ENCODE results near the gene RAET1E. TPM values are rescaled to one million over a fixed set of nuclear protein-coding genes. Genes with fewer than 3 reads are reported as not detected.

Gene RAET1E
- total and polyA plus RNA-seq, 9 of the 15 experiments (the other 6 are each of a cell fraction or from before 2014, with no cell fraction given): not detected

DNA sequence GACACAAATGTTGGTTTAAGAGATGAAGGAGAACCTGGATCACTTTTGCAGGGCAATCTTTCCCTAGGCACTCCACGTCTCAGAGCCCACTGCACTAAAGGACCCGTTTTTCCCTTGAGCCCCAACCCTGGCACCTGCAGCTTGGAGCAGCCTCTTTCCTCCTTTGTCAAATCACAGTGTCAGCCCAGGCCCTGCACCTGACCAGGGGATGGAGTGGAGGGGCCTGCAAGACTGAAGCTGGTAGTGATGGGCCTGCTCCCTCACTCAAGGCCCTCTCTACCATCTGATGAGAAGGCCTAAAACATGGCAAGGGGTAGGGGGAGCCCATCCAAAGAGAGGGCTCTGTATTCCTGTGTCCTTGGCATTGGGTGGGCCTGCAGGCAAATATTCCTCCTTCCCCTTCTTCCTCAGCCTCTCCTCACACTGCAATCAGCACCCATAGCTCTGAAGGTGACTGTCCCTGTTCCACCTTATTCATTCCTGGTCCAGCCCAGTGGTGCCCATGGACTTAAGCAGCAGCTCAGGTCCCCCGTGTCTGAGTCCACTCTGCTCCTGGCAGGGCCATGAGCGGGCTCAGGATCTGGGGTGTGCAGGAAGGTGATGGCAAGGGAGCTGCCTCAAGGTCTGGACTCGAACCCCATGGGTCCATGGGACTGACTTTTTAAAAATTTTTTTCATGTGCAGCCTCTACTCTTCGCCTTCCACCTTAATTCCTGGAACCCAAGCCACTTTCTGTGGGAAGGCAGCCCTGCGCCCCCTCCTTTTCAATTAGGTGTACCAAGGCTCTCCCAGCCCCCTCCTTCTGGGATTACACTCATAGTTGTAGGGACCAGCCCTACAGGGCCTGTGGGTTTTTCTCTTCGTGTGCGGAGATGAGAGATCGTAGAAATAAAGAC lies 18.3 kb upstream of the RAET1E start:
- in situ Hi-C loops (cut with MboI) (loop anchor here (25.0 kb wide), 1 partner anchor 879 kb away; no protein-coding TSS in a partner anchor), intact Hi-C loops (cut with micrococcal nuclease) (no loop called here)
- no peak for FAIRE-seq

More for the DNA sequence above, 18.3 kb upstream of the RAET1E start:
- Histone ChIP-seq H3K36me3 (ENCODE audit: control insufficient read depth, insufficient read depth, low read length) (no peaks in the 10 kb centered on the region), H3K4me1 (replicated peaks in 1 of 2; ENCODE audit: control insufficient read depth in 2 of 2, insufficient read depth in 2 of 2, low read length in 2 of 2) (no peaks in the 10 kb centered on the region; a peak in 2 of 5 replicates), H3K9me3 (replicated peaks; ENCODE audit: control insufficient read depth, insufficient read depth, low read depth, low read length) (no peaks in the 10 kb centered on the region), H3K9me1 (ENCODE audit: control insufficient read depth, insufficient read depth, low read length) (no peaks in the 10 kb centered on the region), H3K79me2 (ENCODE audit: control insufficient read depth, insufficient read depth, low read length) (no peaks in the 10 kb centered on the region), H3K4me3 (no peak overlapping the region), H3K27ac (ENCODE audit: extremely low read depth, low read depth, low read length) (no peak overlapping the region), H3K4me2 (ENCODE audit: insufficient read depth, low read length) (no peak overlapping the region), H4K20me1 (replicated peaks; ENCODE audit: control insufficient read depth, insufficient read depth, low read length) (peaks cover 4% of the 10 kb centered on the region; the same call in 1 of the 2 replicates), H3K27me3 (ENCODE audit: control insufficient read depth in 2 of 2, insufficient read depth in 2 of 2, low read length in 2 of 2) (peaks cover 13 to 57% of the 10 kb centered on the region in 2 experiments; a peak in 4 of 5 replicates), H2AFZ (ENCODE audit: low read depth, low read length) (no peak overlapping the region), H3K9ac (ENCODE audit: insufficient read depth in 1 of 2, low read depth in 2 of 2, low read length in 2 of 2) (no peak overlapping the region)
- DNase-seq (ENCODE audit: extremely low read depth in 1 of 4, low spot score in 3 of 4): no peak
- ATAC-seq: no peak
- ChIA-PET POLR2A (interaction anchor here (0.8 to 1.8 kb wide), 3 partner anchors 11 to 750 kb away, joined by 3 to 10 read pairs (median 3); no protein-coding TSS in a partner anchor), CTCF (ENCODE audit: low intra/inter-chr PET ratio) (interaction anchor here (0.8 to 1.3 kb wide), 4 partner anchors 76 to 193 kb away, joined by 3 to 7 read pairs (median 4); no protein-coding TSS in a partner anchor)
- WGBS (ENCODE audit: insufficient coverage, low coverage, missing lambda C conversion rate): 16% methylated on average over 10 of the region's 10 CpGs
- BruUV-seq (replicated peaks): no TSS peak
- TF ChIP-seq EP300 (IDR thresholded peaks at IDR 0.05; ENCODE audit: low read length): no peak
- TF ChIP-seq ZNF740 (CRISPR knock-in tag; IDR thresholded peaks at IDR 0.05): no peak
- TF ChIP-seq ZNF740 (tag; IDR thresholded peaks at IDR 0.05): no peak
- no peak for TF ChIP-seq ZNF780A (CRISPR knock-in tag; IDR thresholded peaks at IDR 0.05)
- TF ChIP-seq ZNF121 (CRISPR knock-in tag; conservative IDR thresholded peaks at IDR 0.05): no peak
- no peak for TF ChIP-seq E2F3 (CRISPR knock-in tag; IDR thresholded peaks at IDR 0.05)
- TF ChIP-seq ZNF224 (CRISPR knock-in tag; IDR thresholded peaks at IDR 0.05): no peak
- no peak for TF ChIP-seq FOXO4 (CRISPR knock-in tag; IDR thresholded peaks at IDR 0.05)
- TF ChIP-seq SMAD3 (CRISPR knock-in tag; conservative IDR thresholded peaks at IDR 0.05): no peak
- no peak for TF ChIP-seq ZKSCAN8 (CRISPR knock-in tag; IDR thresholded peaks at IDR 0.05)

All from K562 (cell line).